NCI-H2196 (cell line): ENCODE data around the gene B3GNT9.
A peak's percentile ranks its signal among the peaks of the same experiment; 100 is the strongest.

ENCODE experiments used
- DNase-seq: peaks from one replicate; lab custom pipeline; 2025; ENCODE audit not compliant: unreplicated experiment; lab: John Stamatoyannopoulos, UW

Gene B3GNT9

DNA sequence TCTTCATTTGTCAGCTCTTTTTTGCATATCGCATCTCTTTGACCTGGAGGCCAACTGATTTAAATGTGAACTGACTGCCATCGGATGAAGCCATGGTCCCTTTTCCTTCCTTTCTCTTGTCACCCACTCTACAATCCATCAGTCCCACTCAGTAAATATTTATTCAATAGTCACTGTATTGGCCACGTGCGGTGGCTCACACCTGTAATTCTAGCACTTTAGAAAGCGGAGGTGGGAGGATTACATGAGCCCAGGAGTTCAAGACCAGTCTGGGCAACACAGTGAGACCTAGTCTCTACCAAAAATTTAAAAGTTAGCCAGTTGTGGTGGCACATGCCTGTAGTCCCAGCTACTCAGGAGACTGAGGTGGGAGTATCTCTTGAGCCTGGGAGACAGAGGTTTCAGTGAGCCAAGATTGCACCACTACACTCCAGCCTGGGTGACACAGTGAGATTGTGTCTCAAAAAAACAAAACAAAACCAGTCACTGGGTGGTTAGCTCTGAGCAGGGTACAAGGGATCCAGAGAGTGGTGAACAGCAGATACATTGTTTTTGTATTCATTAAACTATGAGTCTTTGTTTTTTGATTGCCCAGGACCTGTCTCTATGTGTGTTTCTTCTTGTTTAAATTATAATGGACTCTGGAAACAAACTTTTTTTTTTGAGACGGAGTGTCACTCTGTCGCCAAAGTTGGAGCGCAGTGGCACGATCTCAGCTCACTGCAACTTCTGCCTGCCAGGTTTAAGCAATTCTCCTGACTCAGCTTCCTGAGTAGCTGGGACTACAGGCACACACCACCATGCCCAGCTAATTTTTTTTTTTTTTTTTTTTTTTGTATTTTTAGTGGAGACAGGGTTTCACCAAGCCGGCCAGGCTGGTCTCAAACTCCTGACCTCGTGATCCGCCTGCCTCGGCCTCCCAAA lies 34.1 kb downstream of the B3GNT9 start:
- DNase-seq = no peak

DNA sequence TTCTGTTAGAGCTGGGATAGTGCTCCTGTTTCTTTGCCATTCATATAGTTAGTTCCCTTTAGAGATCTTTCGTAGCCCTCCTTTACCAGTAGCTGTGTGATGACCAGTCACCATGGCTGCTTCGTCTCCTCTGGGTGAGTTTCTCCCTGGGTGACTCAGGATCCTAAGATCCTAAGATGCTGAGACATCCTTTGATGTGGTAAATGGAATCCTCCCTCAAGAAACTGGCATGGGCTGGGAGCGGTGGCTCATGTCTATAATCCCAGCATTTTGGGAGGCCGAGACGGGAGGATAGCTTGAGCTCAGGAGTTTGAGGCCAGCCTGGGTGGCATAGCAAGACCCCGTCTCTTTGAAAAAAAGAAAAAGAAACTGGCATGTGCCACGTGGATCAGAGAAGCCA lies 35.2 kb downstream of the B3GNT9 start:
- DNase-seq = no peak

DNA sequence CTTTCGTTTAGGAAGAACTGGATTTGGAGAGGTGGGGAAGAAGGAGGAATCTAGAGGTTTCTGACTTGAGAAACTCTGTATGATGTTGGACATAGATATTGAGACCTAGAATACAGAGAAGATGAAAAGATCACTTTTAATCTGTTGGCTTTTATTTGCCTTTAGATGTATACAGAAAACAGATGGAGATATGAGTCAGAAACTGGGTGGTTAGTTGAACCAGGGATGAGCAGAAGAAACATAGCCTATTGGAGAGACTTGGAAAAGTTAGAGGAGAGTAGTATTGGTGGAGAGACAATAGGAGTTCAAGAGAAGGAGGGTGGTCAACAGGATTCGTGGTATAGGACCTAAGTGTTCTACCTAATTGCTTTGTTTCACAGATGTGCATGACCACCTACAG lies 36.0 kb downstream of the B3GNT9 start:
- no peak for DNase-seq

DNA sequence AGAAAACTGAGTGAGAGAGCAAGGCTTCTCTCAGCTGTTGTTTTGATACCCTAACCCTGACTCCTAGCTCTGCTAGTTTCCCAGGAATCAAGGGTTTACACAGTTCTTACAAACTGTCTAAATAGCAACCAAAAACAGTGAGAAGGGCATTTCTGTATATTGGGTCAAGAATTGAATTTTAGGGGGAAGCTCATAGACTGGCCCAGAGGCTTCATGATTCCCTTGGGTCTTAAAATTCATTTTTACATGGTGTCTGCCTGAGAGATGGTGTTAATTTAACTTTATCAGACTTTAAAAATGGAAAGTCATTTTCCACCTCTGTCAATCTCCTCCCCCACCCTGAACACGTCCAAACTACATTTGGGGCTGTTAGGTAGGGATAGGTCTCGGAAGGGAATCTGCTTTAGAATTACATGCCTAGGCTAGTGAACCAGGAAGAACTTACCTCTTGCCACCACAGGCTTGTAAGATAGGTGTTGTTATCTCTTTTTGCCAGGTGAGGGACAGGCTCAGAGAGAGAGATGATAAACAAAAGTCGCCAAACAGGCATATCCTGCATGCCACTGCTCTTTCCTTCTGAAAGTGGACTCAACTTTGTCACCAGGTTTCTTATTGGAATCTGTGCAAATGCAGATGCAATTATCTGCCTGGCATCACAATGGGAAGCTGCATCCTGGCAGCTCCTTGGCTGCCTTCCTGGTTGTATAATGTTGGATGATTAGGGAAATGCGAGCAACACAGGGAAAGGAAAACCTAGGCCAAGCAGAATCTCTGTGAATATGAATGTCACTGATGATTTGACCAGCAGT lies 38.0 kb downstream of the B3GNT9 start:
- DNase-seq = no peak

DNA sequence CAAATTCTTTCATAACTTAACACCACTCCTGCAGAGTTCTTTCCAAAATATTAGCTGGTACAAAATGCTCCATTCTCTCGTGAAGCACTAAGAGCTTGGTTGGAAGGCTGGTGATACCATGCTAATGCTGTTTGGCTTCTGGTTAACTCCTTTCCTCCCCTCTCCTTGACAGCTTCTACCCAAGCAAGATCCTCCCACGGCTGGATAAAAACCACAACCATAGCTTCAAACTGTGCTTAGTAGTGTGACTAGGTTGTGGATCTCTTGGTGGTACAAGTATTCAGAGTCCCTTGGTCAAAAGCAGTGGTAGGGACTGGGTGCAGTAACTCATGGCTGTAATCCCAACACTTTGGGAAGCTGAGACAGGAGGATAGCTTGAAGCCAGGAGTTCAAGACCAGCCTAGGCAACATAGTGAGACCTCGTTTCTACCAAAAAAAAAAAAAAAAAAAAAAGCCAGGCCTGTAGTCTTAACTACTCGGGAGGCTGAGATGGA lies 38.8 kb downstream of the B3GNT9 start:
- no peak for DNase-seq

DNA sequence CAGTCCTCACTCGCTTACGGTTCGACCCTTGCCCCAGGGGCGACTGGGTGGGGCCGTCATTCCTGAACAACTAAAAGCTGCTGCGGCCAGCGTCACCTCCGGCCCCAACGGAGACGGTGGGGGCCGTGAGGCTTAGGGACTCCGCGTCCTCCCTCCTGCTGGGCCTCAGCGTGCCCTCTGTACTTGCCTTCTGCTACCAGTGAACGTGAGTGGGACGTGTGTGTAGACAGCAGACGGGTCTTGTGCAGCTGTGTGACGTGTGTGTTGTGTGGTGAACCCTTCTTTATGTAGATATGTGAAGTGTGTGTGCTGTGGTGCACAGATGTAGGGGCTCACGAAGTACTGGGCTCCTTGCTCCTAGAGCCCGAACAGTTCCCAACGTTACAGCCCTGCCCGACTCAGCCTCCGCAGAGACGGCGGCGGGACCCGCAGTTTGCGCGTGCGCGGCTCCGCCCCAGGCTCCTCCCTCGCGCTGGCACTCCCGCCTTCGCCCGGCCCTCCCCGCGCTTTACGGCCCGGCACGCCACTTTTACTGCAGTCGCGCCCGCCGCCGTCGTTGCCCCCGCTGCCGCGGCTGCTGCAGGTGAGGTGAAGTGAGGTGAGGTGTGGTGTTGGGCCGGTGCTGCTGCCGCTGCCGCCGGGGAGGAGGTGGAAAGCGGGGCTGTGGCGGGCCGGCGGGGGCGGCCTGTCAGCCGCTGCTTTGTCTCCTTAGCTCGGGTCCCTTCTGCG lies 41.2 kb downstream of the B3GNT9 start, which contains the start of gene PHAF1:
PHAF1 (plus strand) TSS at position 535 of the 729 bp plus-strand sequence. CDS start 235 bp downstream, outside the sequence.
- peak; percentile 83 for DNase-seq

DNA sequence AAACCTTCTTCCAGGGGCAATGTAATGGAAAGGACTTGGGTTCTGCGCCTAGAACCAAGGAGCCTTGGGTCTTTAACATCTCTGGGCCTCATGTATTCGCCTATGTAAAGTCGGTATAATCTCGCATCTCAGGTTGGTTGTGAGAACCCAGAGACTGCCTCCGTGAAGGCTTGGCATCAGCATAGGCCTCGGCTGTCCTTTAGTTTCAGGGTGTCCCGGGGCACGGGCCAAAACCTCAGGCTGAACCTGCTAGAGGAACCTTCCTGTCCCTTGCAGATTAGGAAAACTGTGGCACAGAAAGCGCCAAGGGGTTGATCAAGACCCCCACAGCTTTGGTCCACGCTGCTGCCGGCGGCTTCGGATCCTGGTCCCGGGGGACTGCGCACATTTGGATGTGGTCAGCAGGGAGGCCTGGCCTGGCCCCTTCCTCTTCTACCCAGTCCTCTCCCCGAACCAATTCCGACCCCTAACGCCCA lies 41.8 kb downstream of the B3GNT9 start:
- no peak for DNase-seq

DNA sequence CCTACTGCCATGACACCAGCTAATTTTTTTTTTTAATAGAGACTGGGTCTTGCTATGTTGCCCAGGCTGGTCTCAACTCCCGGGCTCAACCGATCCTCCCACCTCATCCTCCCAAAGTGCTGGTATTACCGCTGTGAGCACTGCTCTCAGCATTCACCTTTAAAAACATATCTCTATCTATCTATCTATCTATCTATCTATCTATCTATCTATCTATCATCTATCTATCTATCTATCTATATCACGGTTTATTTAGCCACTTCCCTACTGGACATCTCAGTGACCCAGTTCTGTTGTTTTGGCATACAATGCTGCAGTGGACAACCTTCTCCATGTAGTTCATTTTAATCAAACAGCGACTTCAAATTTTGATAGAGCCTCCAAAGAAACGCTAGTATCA lies 42.3 kb downstream of the B3GNT9 start:
- no peak for DNase-seq

DNA sequence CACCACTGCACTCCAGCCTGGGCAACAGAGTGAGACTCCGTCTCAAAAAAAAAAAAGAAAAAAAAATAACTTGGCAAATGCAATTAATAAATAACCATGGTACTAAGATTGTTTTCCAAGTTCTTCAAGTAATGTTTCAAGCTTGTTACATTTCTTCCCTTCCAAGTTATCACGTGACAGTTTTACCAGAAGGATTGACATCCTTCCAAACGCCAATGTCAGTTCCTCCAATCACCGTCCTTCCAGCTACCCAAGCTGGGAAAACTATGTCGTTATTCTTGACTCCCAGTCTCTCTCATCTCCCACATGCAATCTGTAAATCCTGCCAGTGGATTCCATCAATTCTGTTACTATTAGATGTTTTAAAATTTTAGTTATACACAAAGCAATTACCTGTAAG lies 44.9 kb downstream of the B3GNT9 start:
- DNase-seq = no peak

DNA sequence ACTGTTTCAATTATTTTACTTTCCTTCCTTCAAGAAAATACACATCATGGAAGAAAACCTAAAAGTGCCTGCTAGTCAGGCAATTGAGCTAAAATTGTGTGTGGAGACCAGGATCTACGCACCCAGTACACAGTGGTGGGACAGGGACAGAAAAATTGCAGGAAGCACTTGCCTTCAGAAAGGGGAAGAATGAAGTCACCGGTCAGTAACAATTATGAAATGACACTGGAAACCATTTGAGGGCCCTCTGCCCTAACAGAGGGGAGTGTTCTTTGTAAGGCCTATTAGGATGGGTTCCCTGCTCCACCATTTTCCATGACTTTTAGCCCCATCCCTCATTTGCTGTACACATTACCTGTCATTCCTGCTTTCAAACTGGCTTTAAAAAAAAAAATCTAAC lies 45.6 kb downstream of the B3GNT9 start:
- DNase-seq = no peak

DNA sequence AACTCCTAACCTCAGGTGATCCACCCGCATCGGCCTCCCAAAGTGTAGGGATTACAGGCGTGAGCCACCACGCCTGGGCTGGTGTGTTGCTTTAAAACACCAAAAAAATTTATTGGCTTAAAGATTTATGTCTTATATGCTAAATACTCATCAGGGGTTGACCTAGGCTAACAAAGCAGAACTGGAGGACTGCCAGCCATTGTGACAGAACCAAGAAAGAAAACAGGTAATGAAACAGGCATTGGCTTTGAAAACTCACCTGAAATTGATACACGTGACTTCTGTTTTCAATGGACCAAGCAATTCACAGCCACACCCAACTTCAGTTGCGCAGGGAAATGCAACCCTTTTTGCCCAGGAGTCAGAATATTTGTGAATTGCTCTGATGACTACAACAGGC lies 46.0 kb downstream of the B3GNT9 start:
- DNase-seq = peak; percentile 11

DNA sequence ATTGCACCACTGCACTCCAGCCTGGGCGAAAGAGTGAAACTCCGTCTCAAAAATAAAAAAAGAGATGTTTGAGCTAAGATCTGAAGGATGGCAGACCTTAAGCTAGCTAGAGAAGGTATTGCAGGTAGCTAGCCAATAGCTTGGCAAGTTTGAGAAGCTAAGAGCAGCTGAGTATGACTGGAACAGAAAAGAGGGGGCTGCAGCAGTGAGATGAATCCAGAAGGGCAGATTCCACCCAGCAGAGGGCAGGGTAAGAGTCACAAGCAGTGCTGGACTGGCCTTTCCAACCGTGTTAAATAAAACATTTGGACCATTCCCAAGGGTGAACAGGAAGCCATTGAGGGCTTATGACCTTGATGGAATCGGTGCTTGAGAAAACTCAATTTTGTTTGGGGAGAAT lies 46.7 kb downstream of the B3GNT9 start:
- DNase-seq = peak; percentile 6

DNA sequence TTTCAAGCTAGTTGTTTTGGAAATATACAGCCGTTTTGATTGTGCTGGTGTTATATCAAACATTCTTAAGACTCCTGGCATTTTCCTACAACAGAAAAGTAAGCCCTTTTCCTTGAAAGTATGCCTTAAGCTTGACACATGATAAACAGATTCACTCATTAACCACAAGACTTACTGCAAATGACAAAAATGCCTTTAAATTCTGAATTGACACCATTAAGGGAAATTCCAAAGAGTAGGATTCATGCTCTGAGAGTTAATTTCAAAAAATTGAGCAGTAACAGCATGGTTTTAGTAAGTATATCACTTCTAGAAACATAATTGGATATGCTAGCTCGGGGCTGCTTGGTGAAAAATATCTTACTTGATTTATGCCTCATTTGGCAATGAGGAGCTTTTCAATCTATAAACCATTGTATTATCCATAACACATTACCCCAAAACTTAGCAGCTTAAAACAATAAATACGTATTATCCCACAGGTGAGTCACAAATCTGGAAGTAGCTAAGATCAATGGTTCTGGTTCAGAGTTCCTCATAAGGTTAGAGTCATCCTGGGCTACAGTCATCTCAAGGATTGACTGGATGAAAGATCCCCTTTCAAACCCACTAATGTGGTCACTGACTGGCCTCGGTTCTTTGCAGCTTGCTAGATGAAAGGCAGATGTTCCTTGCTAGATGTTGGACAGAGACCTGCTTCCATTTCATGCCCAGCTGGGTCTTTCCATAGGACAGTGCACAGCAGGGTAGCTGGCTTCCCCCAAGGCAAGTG lies 49.3 kb downstream of the B3GNT9 start:
- DNase-seq = no peak

DNA sequence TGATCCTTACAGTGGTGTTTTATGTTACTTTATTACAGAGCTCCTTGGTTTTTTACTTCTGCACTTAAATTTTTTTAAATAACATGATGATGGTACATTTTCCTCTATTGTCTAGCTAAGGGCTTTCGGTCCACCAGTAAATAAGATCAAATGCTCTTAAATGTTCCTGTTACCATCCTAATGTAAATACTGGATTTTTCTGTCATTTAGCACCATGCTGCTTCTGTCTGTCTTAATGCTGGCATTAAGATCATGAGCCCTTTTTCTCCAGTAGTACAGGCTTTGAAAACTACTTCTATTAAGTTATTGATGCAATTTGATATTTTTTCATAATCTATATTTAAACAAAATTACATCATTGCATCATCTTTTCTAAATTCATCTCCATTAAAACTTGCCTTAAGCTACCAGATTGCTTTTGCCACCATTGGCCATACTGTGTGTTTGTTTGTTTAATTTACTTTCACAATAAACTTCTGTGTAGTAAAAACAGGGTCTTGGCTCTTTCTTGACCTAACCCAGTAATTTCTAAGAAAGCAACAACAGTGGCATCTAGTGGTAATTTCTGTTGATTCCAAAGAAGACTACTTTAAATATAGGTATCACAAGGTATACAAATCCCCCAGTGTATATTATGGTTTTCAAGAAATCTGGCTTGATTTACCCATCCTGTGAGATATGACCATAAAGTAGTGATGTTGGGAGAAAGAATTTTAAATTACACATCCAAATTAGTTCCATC lies 50.1 kb downstream of the B3GNT9 start:
- no peak for DNase-seq

DNA sequence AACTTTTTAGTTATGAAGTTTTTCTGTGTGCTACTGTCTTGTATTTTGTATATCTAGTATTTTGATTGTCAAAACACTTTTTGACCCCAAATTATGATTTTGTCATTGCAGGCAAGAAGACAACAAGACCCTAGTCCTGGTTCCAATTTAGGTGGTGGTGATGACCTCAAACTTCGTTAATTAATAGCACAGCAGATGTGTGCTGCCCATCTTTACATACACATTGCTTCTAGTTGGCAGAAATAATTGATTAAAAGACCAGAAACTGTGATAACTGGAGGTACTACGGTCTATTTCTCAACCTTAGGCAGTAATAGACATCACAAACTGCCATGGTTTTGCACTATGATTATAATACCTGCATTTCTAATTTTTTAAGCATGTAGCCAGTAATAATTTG lies 52.2 kb downstream of the B3GNT9 start:
- DNase-seq = no peak
